ENCODE measurements around the gene INF2. TPM values are rescaled to one million over a fixed set of nuclear protein-coding genes. Genes with fewer than 3 reads are reported as not detected.

INF2 gene
- total and polyA plus RNA-seq, 9 of the 15 experiments (the other 6 are each of a cell fraction or from before 2014, with no cell fraction given), result 0.56 to 31.3 (median 7.8) TPM

DNA sequence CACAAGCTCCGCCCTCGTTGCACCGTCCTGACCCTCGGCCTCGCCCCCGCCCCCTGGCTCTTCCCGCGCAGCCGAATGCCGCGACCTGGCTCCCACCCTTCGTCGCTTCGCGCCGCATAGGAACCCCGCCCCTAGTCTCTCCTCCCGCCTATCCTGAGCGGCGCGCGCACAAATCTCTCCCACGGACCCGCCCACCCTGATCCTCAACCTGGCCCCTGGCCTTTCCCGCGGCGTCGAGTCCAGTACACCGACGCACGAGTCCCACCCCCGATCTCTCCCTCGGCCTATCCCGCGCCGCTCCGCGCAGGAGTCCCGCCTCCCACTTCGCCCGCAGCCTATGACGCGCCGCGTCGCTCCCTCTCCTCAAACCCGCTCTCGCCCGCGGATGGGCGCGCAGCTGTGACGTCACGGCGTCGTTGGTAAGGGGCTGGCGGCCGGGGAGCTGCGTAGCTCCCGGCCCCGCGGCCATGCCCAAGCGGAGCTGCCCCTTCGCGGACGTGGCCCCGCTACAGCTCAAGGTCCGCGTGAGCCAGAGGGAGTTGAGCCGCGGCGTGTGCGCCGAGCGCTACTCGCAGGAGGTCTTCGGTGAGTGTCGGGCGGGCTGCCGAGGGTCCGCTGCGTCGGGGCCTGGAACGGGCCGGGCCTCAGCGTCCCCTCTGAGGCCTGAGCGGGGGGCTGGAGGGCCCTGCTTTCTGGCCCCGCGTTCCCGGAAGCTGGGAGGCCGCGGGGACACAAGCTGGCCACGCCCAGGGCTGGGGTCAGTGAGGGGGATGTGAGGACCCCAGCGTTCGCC, 63.5 kb downstream of the INF2 start, which contains the start of gene SIVA1 (continued):
- TF ChIP-seq, protein P1, sequence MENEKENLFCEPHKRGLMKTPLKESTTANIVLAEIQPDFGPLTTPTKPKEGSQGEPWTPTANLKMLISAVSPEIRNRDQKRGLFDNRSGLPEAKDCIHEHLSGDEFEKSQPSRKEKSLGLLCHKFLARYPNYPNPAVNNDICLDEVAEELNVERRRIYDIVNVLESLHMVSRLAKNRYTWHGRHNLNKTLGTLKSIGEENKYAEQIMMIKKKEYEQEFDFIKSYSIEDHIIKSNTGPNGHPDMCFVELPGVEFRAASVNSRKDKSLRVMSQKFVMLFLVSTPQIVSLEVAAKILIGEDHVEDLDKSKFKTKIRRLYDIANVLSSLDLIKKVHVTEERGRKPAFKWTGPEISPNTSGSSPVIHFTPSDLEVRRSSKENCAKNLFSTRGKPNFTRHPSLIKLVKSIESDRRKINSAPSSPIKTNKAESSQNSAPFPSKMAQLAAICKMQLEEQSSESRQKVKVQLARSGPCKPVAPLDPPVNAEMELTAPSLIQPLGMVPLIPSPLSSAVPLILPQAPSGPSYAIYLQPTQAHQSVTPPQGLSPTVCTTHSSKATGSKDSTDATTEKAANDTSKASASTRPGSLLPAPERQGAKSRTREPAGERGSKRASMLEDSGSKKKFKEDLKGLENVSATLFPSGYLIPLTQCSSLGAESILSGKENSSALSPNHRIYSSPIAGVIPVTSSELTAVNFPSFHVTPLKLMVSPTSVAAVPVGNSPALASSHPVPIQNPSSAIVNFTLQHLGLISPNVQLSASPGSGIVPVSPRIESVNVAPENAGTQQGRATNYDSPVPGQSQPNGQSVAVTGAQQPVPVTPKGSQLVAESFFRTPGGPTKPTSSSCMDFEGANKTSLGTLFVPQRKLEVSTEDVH (IDR thresholded peaks at IDR 0.05; ENCODE audit: low read depth, partially characterized antibody), result peak; percentile 93
- TF ChIP-seq, protein P2, sequence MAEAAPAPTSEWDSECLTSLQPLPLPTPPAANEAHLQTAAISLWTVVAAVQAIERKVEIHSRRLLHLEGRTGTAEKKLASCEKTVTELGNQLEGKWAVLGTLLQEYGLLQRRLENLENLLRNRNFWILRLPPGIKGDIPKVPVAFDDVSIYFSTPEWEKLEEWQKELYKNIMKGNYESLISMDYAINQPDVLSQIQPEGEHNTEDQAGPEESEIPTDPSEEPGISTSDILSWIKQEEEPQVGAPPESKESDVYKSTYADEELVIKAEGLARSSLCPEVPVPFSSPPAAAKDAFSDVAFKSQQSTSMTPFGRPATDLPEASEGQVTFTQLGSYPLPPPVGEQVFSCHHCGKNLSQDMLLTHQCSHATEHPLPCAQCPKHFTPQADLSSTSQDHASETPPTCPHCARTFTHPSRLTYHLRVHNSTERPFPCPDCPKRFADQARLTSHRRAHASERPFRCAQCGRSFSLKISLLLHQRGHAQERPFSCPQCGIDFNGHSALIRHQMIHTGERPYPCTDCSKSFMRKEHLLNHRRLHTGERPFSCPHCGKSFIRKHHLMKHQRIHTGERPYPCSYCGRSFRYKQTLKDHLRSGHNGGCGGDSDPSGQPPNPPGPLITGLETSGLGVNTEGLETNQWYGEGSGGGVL (CRISPR knock-in tag; IDR thresholded peaks at IDR 0.05), result no peak

All from K562 (cell line).